IMR-90 (cell line): ENCODE data around the gene PDE11A.

Experiments used
- BHLHE40 ChIP-seq: fragments of 150-350 bp; IDR thresholded peaks from 2 replicates; pipeline ENCODE4 v1.6.1; 2016; ENCODE audit warnings: mild to moderate bottlenecking, low read depth, low read length
- CEBPB ChIP-seq: IDR thresholded peaks from 2 replicates; pipeline ENCODE4 v1.6.1; 2012; ENCODE audit warnings: low read depth, low read length, improper control_type of control experiment
- MAZ ChIP-seq: IDR thresholded peaks from 2 replicates; pipeline ENCODE4 v1.6.1; 2012; ENCODE audit warnings: low read depth, mild to moderate bottlenecking, low read length, improper control_type of control experiment, moderate library complexity, borderline replicate concordance
- POLR2A ChIP-seq: IDR thresholded peaks from 2 replicates; pipeline ENCODE4 v1.6.1; 2012; ENCODE audit warnings: mild to moderate bottlenecking, low read depth, low read length
- RCOR1 ChIP-seq: IDR thresholded peaks from 2 replicates; pipeline ENCODE4 v1.6.1; 2012; ENCODE audit warnings: mild to moderate bottlenecking, low read length, improper control_type of control experiment; ENCODE audit not compliant: insufficient replicate concordance
- RFX5 ChIP-seq: IDR thresholded peaks from 2 replicates; pipeline ENCODE4 v1.8.0; 2012; ENCODE audit warnings: low read depth, mild to moderate bottlenecking, low read length, moderate library complexity
- SMC3 ChIP-seq: fragments of 150-350 bp; IDR thresholded peaks from 2 replicates; pipeline ENCODE4 v1.6.1; 2016; ENCODE audit warnings: low read depth, mild to moderate bottlenecking, antibody characterized with exemption, low read length, moderate library complexity
- TF ChIP-seq, protein P1 (sequence below): conservative IDR thresholded peaks from 2 replicates; pipeline ENCODE4 v1.5.1; 2012; ENCODE audit warnings: mild to moderate bottlenecking, low read depth, low read length, improper control_type of control experiment
- TF ChIP-seq, protein P2 (sequence below): fragments of 150-350 bp; IDR thresholded peaks from 2 replicates; pipeline ENCODE4 v1.6.1; 2017; ENCODE audit warnings: mild to moderate bottlenecking, antibody characterized with exemption, low read length, low read depth
- TF ChIP-seq, protein P3 (sequence below): fragments of 150-350 bp; IDR thresholded peaks from 2 replicates; pipeline ENCODE4 v1.6.1; 2016; ENCODE audit warnings: low read depth, mild to moderate bottlenecking, low read length, moderate library complexity, borderline replicate concordance

DNA sequence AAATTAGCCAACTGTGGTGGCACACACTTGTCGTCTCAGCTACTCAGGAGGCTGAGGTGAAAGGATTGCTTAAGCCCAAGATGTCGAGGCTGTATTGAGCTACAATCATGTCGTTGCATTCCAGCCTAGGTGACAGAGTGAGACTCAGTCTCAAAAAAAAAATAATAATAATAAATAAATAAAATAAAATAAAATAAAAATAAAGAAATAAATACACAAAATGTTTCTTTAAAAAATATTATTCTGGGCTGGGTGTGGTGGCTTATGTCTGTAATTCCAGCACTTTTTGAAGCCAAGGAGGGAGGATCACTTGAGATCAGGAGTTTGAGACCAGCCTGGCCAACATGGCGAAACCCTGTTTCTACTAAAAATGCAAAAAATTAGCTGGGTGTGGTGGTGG is 407.2 kb downstream of the PDE11A start:
- TF ChIP-seq RCOR1 = no peak
- TF ChIP-seq, protein P1, sequence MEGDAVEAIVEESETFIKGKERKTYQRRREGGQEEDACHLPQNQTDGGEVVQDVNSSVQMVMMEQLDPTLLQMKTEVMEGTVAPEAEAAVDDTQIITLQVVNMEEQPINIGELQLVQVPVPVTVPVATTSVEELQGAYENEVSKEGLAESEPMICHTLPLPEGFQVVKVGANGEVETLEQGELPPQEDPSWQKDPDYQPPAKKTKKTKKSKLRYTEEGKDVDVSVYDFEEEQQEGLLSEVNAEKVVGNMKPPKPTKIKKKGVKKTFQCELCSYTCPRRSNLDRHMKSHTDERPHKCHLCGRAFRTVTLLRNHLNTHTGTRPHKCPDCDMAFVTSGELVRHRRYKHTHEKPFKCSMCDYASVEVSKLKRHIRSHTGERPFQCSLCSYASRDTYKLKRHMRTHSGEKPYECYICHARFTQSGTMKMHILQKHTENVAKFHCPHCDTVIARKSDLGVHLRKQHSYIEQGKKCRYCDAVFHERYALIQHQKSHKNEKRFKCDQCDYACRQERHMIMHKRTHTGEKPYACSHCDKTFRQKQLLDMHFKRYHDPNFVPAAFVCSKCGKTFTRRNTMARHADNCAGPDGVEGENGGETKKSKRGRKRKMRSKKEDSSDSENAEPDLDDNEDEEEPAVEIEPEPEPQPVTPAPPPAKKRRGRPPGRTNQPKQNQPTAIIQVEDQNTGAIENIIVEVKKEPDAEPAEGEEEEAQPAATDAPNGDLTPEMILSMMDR = no peak
- TF ChIP-seq POLR2A = no peak
- TF ChIP-seq, protein P2, sequence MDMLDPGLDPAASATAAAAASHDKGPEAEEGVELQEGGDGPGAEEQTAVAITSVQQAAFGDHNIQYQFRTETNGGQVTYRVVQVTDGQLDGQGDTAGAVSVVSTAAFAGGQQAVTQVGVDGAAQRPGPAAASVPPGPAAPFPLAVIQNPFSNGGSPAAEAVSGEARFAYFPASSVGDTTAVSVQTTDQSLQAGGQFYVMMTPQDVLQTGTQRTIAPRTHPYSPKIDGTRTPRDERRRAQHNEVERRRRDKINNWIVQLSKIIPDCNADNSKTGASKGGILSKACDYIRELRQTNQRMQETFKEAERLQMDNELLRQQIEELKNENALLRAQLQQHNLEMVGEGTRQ = no peak
- TF ChIP-seq SMC3 = no peak
- TF ChIP-seq, protein P3, sequence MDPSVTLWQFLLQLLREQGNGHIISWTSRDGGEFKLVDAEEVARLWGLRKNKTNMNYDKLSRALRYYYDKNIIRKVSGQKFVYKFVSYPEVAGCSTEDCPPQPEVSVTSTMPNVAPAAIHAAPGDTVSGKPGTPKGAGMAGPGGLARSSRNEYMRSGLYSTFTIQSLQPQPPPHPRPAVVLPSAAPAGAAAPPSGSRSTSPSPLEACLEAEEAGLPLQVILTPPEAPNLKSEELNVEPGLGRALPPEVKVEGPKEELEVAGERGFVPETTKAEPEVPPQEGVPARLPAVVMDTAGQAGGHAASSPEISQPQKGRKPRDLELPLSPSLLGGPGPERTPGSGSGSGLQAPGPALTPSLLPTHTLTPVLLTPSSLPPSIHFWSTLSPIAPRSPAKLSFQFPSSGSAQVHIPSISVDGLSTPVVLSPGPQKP = no peak
- no peak for TF ChIP-seq CEBPB
- no peak for TF ChIP-seq RFX5
- no peak for TF ChIP-seq BHLHE40
- TF ChIP-seq MAZ = no peak
